Measurements from ENCODE around the gene ZNF780A.
"Not testable (repeated sequence)": the region's sequence is repeated elsewhere in the genome, so short reads cannot be mapped to it uniquely, and the experiment has no call there.

Gene ZNF780A

DNA sequence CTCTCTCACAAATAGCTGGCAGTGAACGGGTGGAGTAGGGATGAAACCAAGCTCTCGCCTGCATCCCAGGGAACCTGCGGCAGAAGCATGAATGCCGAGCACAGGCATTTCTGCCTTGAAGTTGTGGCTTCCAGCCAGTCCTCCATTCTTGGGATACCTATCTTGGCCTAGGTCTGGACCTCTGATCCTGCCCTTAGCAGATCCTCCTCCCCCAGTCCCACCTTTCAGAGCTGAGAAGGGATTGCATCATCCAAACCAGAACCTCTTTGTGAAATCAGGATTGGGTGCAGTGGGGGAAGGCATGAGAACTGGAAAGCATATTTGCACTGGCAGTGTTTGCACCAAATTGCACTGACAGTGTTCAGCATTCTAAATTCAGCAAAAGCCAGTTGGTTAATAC, 5.8 kb downstream of the ZNF780A start:
- no peak for DNase-seq (ENCODE audit: low read depth, low spot score)

GRCh38 chr19:40081411-40081810, 9.3 kb downstream of the ZNF780A start:
- no peak for DNase-seq (ENCODE audit: low read depth, low spot score)

GRCh38 chr19:40080289-40080688, 10.5 kb downstream of the ZNF780A start:
- no peak for DNase-seq (ENCODE audit: low read depth, low spot score)

- DNase-seq (ENCODE audit: low read depth, low spot score): no peak
Measured at GRCh38 chr19:40078377-40078776, 12.4 kb downstream of the ZNF780A start.

GRCh38 chr19:40070058-40070457, 20.7 kb downstream of the ZNF780A start:
- no peak for DNase-seq (ENCODE audit: low read depth, low spot score)

DNA sequence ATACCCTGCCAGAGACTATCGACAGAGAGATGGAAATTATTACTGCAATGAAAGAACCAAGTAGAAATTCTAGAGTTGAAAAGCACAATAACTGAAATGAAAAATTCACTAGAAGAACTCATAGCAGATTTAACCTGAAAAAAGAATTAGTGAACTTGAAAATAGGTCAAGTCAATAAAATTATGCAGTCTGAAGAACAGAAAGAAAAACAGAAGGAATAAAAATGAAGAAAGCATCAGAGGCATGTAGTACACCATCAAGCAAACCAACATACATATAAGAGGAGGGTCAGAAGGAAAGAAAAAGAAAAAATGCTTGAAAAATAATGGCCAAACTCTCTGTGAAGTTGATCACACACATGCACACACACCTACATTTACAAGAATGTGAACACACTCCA, 31.1 kb downstream of the ZNF780A start:
- DNase-seq (ENCODE audit: low read depth, low spot score): no peak

GRCh38 chr19:40057166-40057565, 33.6 kb downstream of the ZNF780A start:
- no peak for DNase-seq (ENCODE audit: low read depth, low spot score)

DNA sequence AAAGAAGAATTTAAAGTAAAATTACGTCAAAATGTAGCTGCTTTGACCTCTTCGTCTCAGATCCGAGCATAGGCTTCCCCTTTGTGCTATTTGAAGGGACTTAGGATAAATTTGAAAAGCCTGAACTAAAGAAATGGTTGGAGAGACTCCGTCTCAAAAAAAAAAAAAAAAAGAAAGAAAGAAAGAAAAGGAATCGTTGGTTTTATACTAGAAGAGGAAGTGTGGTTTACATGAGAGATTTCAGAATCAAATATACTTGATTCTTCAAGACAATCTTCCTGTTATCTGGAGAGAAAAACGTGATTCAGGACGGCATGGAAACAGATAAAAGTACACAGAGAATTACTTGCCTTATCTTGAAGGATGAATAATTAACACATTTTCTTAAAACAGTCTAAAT, 34.2 kb downstream of the ZNF780A start:
- no peak for DNase-seq (ENCODE audit: low read depth, low spot score)

DNA sequence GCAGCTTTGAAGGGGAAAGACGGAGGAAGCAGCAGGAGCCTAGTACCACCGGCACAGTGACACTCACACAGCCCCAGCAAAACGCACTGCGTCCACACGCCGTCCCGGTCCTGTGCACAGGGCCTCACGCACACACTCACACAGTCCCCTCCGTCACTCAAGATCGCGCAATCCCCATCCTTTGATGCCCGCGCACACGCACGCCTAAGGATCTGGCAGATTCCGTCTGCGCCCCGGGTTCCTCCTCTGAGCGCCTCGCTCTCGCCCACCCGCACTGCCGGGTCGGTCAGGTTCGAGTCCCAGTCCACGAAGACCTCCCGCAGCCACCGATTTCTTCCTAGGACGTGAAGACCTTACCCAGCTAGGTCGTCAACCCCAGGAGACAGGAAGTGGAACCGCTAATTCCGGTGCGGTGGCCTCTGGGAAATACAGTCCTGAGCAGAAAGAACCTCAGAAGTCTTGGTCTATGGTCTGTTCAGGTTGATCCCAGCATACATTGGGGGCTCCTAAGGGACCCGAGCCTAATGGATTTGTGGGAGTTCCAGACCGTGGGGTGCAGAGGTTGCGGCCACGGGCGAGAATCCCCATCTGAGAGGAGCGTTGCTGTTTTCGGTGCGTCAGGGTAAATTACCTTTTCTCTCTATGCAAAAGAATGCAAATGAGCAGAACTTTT, 34.8 kb downstream of the ZNF780A start, which contains the start of gene ZNF780B:
ZNF780B (minus strand) TSS at position 400 of the 673 bp plus-strand sequence. CDS start 5,899 bp downstream, outside the sequence.
- DNase-seq (ENCODE audit: low read depth, low spot score): no peak

- DNase-seq (ENCODE audit: low read depth, low spot score): no peak
Measured at GRCh38 chr19:40055049-40055448, 35.7 kb downstream of the ZNF780A start.

- no peak for DNase-seq (ENCODE audit: low read depth, low spot score)
Measured at GRCh38 chr19:40054632-40055031, 36.1 kb downstream of the ZNF780A start.

GRCh38 chr19:40053491-40053890, 37.3 kb downstream of the ZNF780A start:
- DNase-seq (ENCODE audit: low read depth, low spot score): no peak

GRCh38 chr19:40041718-40042117, 49.0 kb downstream of the ZNF780A start:
- not testable (repeated sequence) for DNase-seq (ENCODE audit: low read depth, low spot score)

GRCh38 chr19:40038047-40038446, 52.7 kb downstream of the ZNF780A start:
- DNase-seq (ENCODE audit: low read depth, low spot score): not testable (repeated sequence)

GRCh38 chr19:40035996-40036395, 54.7 kb downstream of the ZNF780A start:
- DNase-seq (ENCODE audit: low read depth, low spot score): no peak

- no peak for DNase-seq (ENCODE audit: low read depth, low spot score)
Measured at GRCh38 chr19:40033989-40034560, 56.7 kb downstream of the ZNF780A start.

DNA sequence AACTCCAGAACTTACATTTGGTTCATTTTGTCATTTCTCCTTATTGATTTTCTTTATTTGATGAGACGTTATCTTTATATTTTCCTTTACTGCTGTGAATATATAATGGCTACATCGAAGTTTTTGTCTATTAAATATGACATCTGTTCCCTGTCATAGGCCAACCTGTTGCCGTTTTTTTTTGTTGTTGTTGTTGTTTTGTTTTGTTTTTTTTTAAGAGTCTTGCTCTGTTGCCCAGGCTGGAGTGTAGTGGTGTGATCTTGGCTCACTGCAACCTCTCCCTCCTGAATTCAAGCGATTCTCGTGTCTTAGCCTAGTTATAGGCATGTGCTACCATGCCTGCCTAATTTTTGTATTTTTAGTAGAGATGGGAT, 64.2 kb downstream of the ZNF780A start:
- no peak for DNase-seq (ENCODE audit: low read depth, low spot score)

GRCh38 chr19:40025938-40026596, 64.7 kb downstream of the ZNF780A start:
- DNase-seq (ENCODE audit: low read depth, low spot score): no peak

DNA sequence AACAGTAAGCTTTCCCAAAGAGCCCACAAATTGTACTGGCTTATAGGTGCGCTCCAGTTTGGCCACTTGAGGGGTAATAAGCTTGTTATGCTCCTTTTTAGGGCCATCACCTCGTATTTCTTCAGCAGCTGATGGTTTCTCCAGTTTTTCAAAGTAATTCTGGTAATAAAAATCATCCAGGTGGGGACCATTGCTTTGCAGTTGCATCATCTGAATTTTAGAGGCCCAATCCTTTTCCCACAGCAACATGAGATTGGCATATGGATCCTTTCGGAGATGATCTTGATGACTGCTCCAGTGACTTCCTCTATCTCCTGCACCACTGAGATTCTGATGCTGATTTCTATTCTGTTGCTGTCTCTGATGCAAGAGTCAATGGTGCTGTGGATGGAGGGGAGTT, 66.8 kb downstream of the ZNF780A start:
- no peak for DNase-seq (ENCODE audit: low read depth, low spot score)
